OCI-LY7 (cell line): ENCODE data around the gene XIAP. TPM values are rescaled to one million over a fixed set of nuclear protein-coding genes. Genes with fewer than 3 reads are reported as not detected.

Source experiments
- BruUV-seq: library from RNA; stranded (reverse); fragments of 400-500 nt; replicated peaks from 2 replicates; lab custom pipeline; 2021; lab: Mats Ljungman, UMichigan
- CTCF ChIA-PET: fragments of 300-600 bp; sonication (Branson Sonifier 250); formaldehyde crosslinking; loops from one replicate; lab custom pipeline; 2022; ENCODE audit warnings: antibody characterized with exemption; ENCODE audit not compliant: unreplicated experiment; lab: Charles Lee
- POLR2A ChIA-PET: fragments of 300-600 bp; sonication (Branson Sonifier 250); formaldehyde crosslinking; loops from one replicate; lab custom pipeline; 2022; ENCODE audit warnings: antibody characterized with exemption; lab: Charles Lee
- DNase-seq: peaks from one replicate; pipeline ENCODE4 v3.0.0-alpha.2; 2015; ENCODE audit warnings: low spot score
- H2AFZ ChIP-seq: fragments of 200-600 bp; sonication (generic), shearing (Covaris generic); 2 replicates; pipeline ENCODE4 v1.6.1; 2014; ENCODE audit warnings: mild to moderate bottlenecking, antibody characterized with exemption, low read length, moderate library complexity
- H3K27ac ChIP-seq: fragments of 200-600 bp; sonication (generic); 2 replicates; pipeline ENCODE4 v1.5.1; 2014; ENCODE audit warnings: mixed run types, low read depth, mild to moderate bottlenecking, moderate library complexity, low read length, inconsistent platforms; ENCODE audit not compliant: poor library complexity, severe bottlenecking
- H3K36me3 ChIP-seq: fragments of 200-600 bp; sonication (generic); 2 replicates; pipeline ENCODE4 v1.6.1; 2014; ENCODE audit warnings: mild to moderate bottlenecking, antibody characterized with exemption, low read length, moderate library complexity, mixed read lengths; ENCODE audit not compliant: insufficient read depth
- H3K4me1 ChIP-seq: fragments of 200-600 bp; sonication (generic); 2 replicates; pipeline ENCODE4 v1.5.1; 2014; ENCODE audit warnings: mild to moderate bottlenecking, low read length; ENCODE audit not compliant: insufficient read depth, poor library complexity, severe bottlenecking
- H3K4me2 ChIP-seq: fragments of 200-600 bp; sonication (generic); 2 replicates; pipeline ENCODE4 v1.6.1; 2014; ENCODE audit warnings: mild to moderate bottlenecking, low read length
- H3K4me3 ChIP-seq: fragments of 200-600 bp; sonication (generic); 2 replicates; pipeline ENCODE4 v1.5.1; 2014; ENCODE audit warnings: mild to moderate bottlenecking, low read depth, low read length; ENCODE audit not compliant: poor library complexity, severe bottlenecking
- H3K79me2 ChIP-seq: fragments of 200-600 bp; sonication (generic); 2 replicates; pipeline ENCODE4 v1.6.1; 2016; ENCODE audit warnings: low read depth, mild to moderate bottlenecking, low read length, moderate library complexity, mixed read lengths; ENCODE audit not compliant: insufficient read depth
- H3K9me2 ChIP-seq: fragments of 200-600 bp; sonication (generic); 2 replicates; pipeline ENCODE4 v1.6.1; 2016; ENCODE audit warnings: mild to moderate bottlenecking, low read length, mixed read lengths; ENCODE audit not compliant: insufficient read depth
- H3K9me3 ChIP-seq: fragments of 200-600 bp; sonication (generic); 2 replicates; pipeline ENCODE4 v1.6.1; 2014; ENCODE audit warnings: mild to moderate bottlenecking, mixed run types, low read length, mixed read lengths
- H4K20me1 ChIP-seq: fragments of 200-600 bp; sonication (generic); 2 replicates; pipeline ENCODE4 v1.6.1; 2014; ENCODE audit warnings: mild to moderate bottlenecking, antibody characterized with exemption, low read length, moderate library complexity, mixed read lengths; ENCODE audit not compliant: insufficient read depth
- CTCF ChIP-seq: fragments of 200-600 bp; sonication (generic); conservative IDR thresholded peaks from 2 replicates; pipeline ENCODE4 v1.5.1; 2014; ENCODE audit warnings: mild to moderate bottlenecking, antibody characterized with exemption, low read length, moderate library complexity, mixed read lengths
- EZH2phosphoT487 ChIP-seq: fragments of 200-600 bp; sonication (generic); IDR thresholded peaks from 2 replicates; pipeline ENCODE4 v1.6.1; 2018; ENCODE audit warnings: low read depth, borderline replicate concordance, mild to moderate bottlenecking, mixed run types, antibody characterized with exemption, low read length, moderate library complexity, mixed read lengths
- intact Hi-C: fragments of 100-400 bp; cut with micrococcal nuclease; formaldehyde crosslinking; loops from one replicate; pipeline ENCODE4 v1.10.0; 2022; ENCODE audit not compliant: unreplicated experiment
- total RNA-seq, 2 experiments: library from RNA; depleted of rRNA in 1 of 2; stranded (reverse); fragments of >200 nt in 1 of 2; shearing (Covaris generic) in 1 of 2; gene quantifications; 2 replicates each; pipeline ENCODE4 v1.2.3, GENCODE V29; 2014 to 2022

The XIAP gene
- total RNA-seq, 2 experiments from 2014 or later, result 20.2 to 28.7 TPM

- peak within 1 kb of the TSS; percentile 80 for H2AFZ ChIP-seq
- H3K79me2 ChIP-seq, result peaks cover 68% of the 10 kb centered on the region
- peak within 1 kb of the TSS; percentile 93 for H3K4me2 ChIP-seq
- H3K27ac ChIP-seq, result peak within 1 kb of the TSS; percentile 96
- no peaks in the 10 kb centered on the region for H3K9me3 ChIP-seq
- peak; percentile 65 for DNase-seq
- peaks cover 6% of the 10 kb centered on the region; the same call in 1 of the 2 replicates for H3K36me3 ChIP-seq
- TF ChIP-seq CTCF (no peak), EZH2phosphoT487 (no peak)
- ChIA-PET CTCF (no interaction called here), POLR2A (interaction anchor here (0.7 kb wide), 2 partner anchors 22 to 38 kb away, joined by 3 read pairs; no protein-coding TSS in a partner anchor)
- intact Hi-C loops, result loop anchor here (2.0 to 5.0 kb wide), 4 partner anchors 101 to 433 kb away; partner anchors contain the start of gene XIAP
- H3K4me1 ChIP-seq, result peaks cover 16% of the 10 kb centered on the region
- no TSS peak for BruUV-seq
- peaks cover 22% of the 10 kb centered on the region for H4K20me1 ChIP-seq
- H3K9me2 ChIP-seq, result no peaks in the 10 kb centered on the region
- H3K4me3 ChIP-seq, result peak within 1 kb of the TSS; percentile 93
Measured at GRCh38 chrX:123961268-123962005, 101.6 kb downstream of the XIAP start, which contains the start of gene STAG2. TSS of gene STAG2 (plus strand) at chrX:123961706. CDS start at chrX:124022628, 60,922 bp downstream.

- ChIA-PET CTCF (no interaction called here), POLR2A (interaction anchor here (0.7 kb wide), 2 partner anchors 23 to 38 kb away, joined by 3 read pairs; no protein-coding TSS in a partner anchor)
- H3K4me1 ChIP-seq, result peaks cover 16% of the 10 kb centered on the region
- peak overlapping the region; percentile 96 for H3K27ac ChIP-seq
- peak; percentile 66 for DNase-seq
- BruUV-seq, result no TSS peak
- TF ChIP-seq EZH2phosphoT487 (no peak), CTCF (no peak)
- peak overlapping the region; percentile 93 for H3K4me3 ChIP-seq
- peaks cover 74% of the 10 kb centered on the region for H3K79me2 ChIP-seq
- H3K4me2 ChIP-seq, result peak overlapping the region; percentile 93
- H3K9me2 ChIP-seq, result no peaks in the 10 kb centered on the region
- intact Hi-C loops, result loop anchor here (2.0 to 5.0 kb wide), 4 partner anchors 101 to 433 kb away; partner anchors contain the start of gene XIAP
- peaks cover 22% of the 10 kb centered on the region for H4K20me1 ChIP-seq
- H3K36me3 ChIP-seq, result peaks cover 6% of the 10 kb centered on the region; the same call in 1 of the 2 replicates
- peak overlapping the region; percentile 46; the same call in 1 of the 2 replicates for H2AFZ ChIP-seq
- no peaks in the 10 kb centered on the region for H3K9me3 ChIP-seq
Measured at GRCh38 chrX:123962006-123962467, 102.2 kb downstream of the XIAP start.
